Tibial nerve (tissue), 4 donors: ENCODE data around the gene DNAJC4.

ENCODE experiments used
- CTCF ChIP-seq, 5 experiments: fragments of 200-600 bp in 3 of 5; fragments of 450-650 bp in 2 of 5; sonication (generic) in 3 of 5; IDR thresholded peaks; one replicate each; pipeline ENCODE4 v1.5.1; 2016 to 2019; ENCODE audit warnings: antibody characterized with exemption in 5 of 5, mild to moderate bottlenecking in 3 of 5, moderate library complexity in 2 of 5
- EP300 ChIP-seq, 2 donors: sonication (generic); formaldehyde crosslinking; IDR thresholded peaks; one replicate each; pipeline ENCODE4 v1.6.1; 2017; ENCODE audit warnings: antibody characterized with exemption in 2 of 2, mild to moderate bottlenecking in 1 of 2
- POLR2A ChIP-seq, 2 donors: fragments of 450-650 bp; IDR thresholded peaks; one replicate each; pipeline ENCODE4 v1.6.1; 2017; ENCODE audit warnings: antibody characterized with exemption in 2 of 2, mild to moderate bottlenecking in 2 of 2, moderate library complexity in 2 of 2

- TF ChIP-seq EP300 (IDR thresholded peaks at IDR 0.05) (peak; percentile 75 to 90), CTCF (IDR thresholded peaks at IDR 0.05) (peak in 4 of 5 experiments; percentile 5 to 41 (median 20)), POLR2A (IDR thresholded peaks at IDR 0.05) (peak; percentile 82 to 86)
Observed at GRCh38 chr11:64225608-64226506, 4.5 kb upstream of the DNAJC4 start, which contains the start of the genes NUDT22 and TRPT1.
